T47D (cell line): ENCODE data around the gene CFAP97D1.
A peak's percentile ranks its signal among the peaks of the same experiment; 100 is the strongest.

ENCODE experiments used
- DNase-seq, 2 experiments: peaks; one replicate each; pipeline versions ENCODE4 v3.0.0 to v3.0.0-alpha.2; 2011 to 2012; ENCODE audit warnings: low read depth in 1 of 2, low spot score in 1 of 2
- JUND ChIP-seq: IDR thresholded peaks from 2 replicates; pipeline ENCODE4 v1.6.1; 2012; ENCODE audit warnings: low read depth
- in situ Hi-C: cut with HindIII; loops from 2 replicates; pipeline ENCODE4 v1.10.0; 2016; ENCODE audit warnings: low sequenced_read_pairs, low pct_unique_long_range_greater_than_20kb

The CFAP97D1 gene

GRCh38 chr17:43827596-43827995, 47.4 kb downstream of the CFAP97D1 start:
- in situ Hi-C loops: no loop called here
- TF ChIP-seq JUND: no peak
- no peak for DNase-seq

DNA sequence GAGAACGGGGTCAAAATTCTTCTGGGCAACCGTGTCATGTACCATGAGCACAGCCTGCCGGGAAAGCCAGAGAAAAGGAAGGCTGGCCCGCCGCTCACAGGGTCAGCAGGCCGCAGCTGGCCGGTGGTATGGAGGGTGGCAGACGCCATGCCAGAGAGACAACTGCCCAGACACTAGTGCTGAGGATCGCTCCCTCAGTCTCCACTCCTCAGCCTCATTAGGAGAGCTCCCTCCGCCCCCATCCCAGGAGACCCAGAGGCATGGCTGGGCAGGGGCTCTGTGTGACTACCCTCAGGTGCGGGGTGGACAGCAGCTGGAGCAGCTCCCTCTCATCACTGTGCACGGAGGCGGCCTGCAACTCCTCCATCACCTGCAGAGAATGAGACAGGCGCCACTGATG, 49.5 kb downstream of the CFAP97D1 start:
- in situ Hi-C loops: no loop called here
- no peak for DNase-seq
- TF ChIP-seq JUND: no peak

- DNase-seq: peak; percentile 65 to 77
- in situ Hi-C loops: no loop called here
- TF ChIP-seq JUND: no peak
Measured at GRCh38 chr17:43830510-43831140, 50.4 kb downstream of the CFAP97D1 start.

GRCh38 chr17:43831633-43832032, 51.4 kb downstream of the CFAP97D1 start:
- no peak for TF ChIP-seq JUND
- DNase-seq: no peak
- in situ Hi-C loops: no loop called here

- TF ChIP-seq JUND: no peak
- in situ Hi-C loops: no loop called here
- peak; percentile 74 to 91 for DNase-seq
Measured at GRCh38 chr17:43832168-43832975, 52.1 kb downstream of the CFAP97D1 start.

- peak; percentile 92 to 97 for DNase-seq
- no peak for TF ChIP-seq JUND
Measured at GRCh38 chr17:43832976-43833829, 53.0 kb downstream of the CFAP97D1 start, which contains the start of gene MPP3. Gene MPP3 (minus strand): TSS chr17:43833146. CDS start chr17:43831906, 1,240 bp downstream.

DNA sequence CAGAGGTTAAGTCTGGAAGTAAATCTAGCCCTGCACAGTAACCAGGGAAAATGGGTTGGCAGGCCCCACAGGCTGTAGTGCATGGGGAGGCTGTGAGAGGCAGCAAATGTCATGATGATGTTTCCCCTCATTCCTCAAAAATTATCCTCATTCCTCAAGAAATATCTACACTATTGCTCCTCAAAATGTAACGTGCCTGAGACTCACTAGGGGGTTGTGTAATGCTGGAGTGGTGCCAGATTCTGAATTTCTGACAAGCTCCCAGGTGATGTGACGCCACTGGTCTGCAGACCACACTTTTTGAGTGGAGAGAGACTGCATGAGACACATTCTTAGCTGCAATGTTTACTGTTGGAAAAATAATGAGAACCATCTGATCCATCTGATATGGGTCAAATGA, 53.9 kb downstream of the CFAP97D1 start:
- peak in 1 of 2 experiments; percentile 11 for DNase-seq
- TF ChIP-seq JUND: no peak
- in situ Hi-C loops: no loop called here

More at GRCh38 chr17:43832976-43833829, 53.0 kb downstream of the CFAP97D1 start, which contains the start of gene MPP3:
- in situ Hi-C loops: no loop called here
